ENCODE measurements around the gene UNC45B. TPM values are rescaled to one million over a fixed set of nuclear protein-coding genes. Genes with fewer than 3 reads are reported as not detected.

The UNC45B gene
- total and polyA plus RNA-seq, 2 donors (not counting 3 experiments of a cell fraction or from before 2014, with no cell fraction given) = not detected

DNA sequence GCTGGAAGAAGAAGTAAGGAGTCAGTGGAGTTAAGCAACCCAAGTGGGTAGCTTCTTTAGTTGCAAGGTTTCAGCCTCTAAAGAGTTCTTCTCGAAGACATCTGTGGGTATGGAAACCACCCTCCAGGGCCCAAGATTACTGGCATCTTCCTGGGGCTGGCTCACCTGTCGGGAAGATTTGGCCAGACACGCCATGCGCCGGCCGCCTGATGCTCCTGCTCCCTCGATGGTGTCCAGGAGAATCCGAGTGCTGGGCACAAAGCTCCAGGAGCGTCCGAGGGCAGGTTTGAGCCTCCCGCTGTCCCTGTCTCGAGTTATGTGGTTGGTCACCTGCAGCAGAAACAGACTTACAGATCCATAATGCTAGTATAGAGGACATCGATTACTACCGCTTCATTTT, 46.6 kb upstream of the UNC45B start:
- Histone ChIP-seq H3K4me3 (replicated peaks in 1 of 3; ENCODE audit: insufficient read depth in 1 of 3, low read depth in 1 of 3, low read length in 3 of 3) (no peak overlapping the region), H4K20me1 (replicated peaks; ENCODE audit: control insufficient read depth, extremely low read depth, insufficient read depth, low read length) (no peaks in the 10 kb centered on the region), H3K36me3 (ENCODE audit: control insufficient read depth in 2 of 2, extremely low read depth in 1 of 2, insufficient read depth in 2 of 2, low read length in 2 of 2) (peaks cover under 1 to 16% of the 10 kb centered on the region in 2 experiments), H2AFZ (ENCODE audit: low read depth, low read length) (no peak overlapping the region), H3K9ac (replicated peaks; ENCODE audit: extremely low read depth, insufficient read depth, low read length) (no peak overlapping the region), H3K9me3 (replicated peaks; ENCODE audit: control insufficient read depth, insufficient read depth, low read length) (no peaks in the 10 kb centered on the region), H3K4me1 (ENCODE audit: control insufficient read depth, extremely low read depth, insufficient read depth, low read length) (no peaks in the 10 kb centered on the region), H3K4me2 (ENCODE audit: insufficient read depth, low read length) (no peak overlapping the region), H3K27ac (ENCODE audit: insufficient read depth, low read depth, low read length) (no peak overlapping the region), H3K9me1 (replicated peaks; ENCODE audit: control insufficient read depth, extremely low read depth, insufficient read depth, low read length) (no peaks in the 10 kb centered on the region), H3K79me2 (ENCODE audit: control insufficient read depth, insufficient read depth, low read length) (no peaks in the 10 kb centered on the region), H3K27me3 (ENCODE audit: control insufficient read depth in 2 of 2, insufficient read depth in 2 of 2, low read length in 2 of 2) (no peaks in the 10 kb centered on the region)
- ChIA-PET POLR2A (no interaction called here), CTCF (no interaction called here)
- DNase-seq (ENCODE audit: low read depth, low spot score) = no peak
- dilution Hi-C loops (cut with MboI; ENCODE audit: extremely low pct_ligation_motif_present, low sequenced_read_pairs) = loop anchor here (25.0 kb wide), 1 partner anchor 114 kb away; the partner anchor contains the start of gene LIG3
- intact Hi-C loops (cut with micrococcal nuclease) = no loop called here
- no peak for FAIRE-seq
- no TSS peak for BruUV-seq (replicated peaks)
- TF ChIP-seq MYC (IDR thresholded peaks at IDR 0.05; ENCODE audit: low read depth, low read length) (no peak), GATA2 (IDR thresholded peaks at IDR 0.05; ENCODE audit: insufficient read depth, insufficient read length, low read depth, low read length) (no peak), JUN (IDR thresholded peaks at IDR 0.05; ENCODE audit: borderline replicate concordance, insufficient read depth, insufficient read length, low read depth) (no peak), POLR2A (IDR thresholded peaks at IDR 0.05; ENCODE audit: low read depth, low read length) (no peak), POLR2AphosphoS5 (IDR thresholded peaks at IDR 0.05; ENCODE audit: insufficient read depth, low read depth, low read length) (no peak), EZH2 (IDR thresholded peaks at IDR 0.05; ENCODE audit: borderline replicate concordance, low read depth, low read length, severe bottlenecking) (no peak), FOS (IDR thresholded peaks at IDR 0.05; ENCODE audit: borderline replicate concordance, insufficient read depth, low read length) (no peak)
- TF ChIP-seq, protein P1, sequence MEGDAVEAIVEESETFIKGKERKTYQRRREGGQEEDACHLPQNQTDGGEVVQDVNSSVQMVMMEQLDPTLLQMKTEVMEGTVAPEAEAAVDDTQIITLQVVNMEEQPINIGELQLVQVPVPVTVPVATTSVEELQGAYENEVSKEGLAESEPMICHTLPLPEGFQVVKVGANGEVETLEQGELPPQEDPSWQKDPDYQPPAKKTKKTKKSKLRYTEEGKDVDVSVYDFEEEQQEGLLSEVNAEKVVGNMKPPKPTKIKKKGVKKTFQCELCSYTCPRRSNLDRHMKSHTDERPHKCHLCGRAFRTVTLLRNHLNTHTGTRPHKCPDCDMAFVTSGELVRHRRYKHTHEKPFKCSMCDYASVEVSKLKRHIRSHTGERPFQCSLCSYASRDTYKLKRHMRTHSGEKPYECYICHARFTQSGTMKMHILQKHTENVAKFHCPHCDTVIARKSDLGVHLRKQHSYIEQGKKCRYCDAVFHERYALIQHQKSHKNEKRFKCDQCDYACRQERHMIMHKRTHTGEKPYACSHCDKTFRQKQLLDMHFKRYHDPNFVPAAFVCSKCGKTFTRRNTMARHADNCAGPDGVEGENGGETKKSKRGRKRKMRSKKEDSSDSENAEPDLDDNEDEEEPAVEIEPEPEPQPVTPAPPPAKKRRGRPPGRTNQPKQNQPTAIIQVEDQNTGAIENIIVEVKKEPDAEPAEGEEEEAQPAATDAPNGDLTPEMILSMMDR (IDR thresholded peaks at IDR 0.05; ENCODE audit: extremely low read depth in 1 of 2, insufficient read depth in 1 of 2, low read depth in 1 of 2, low read length in 2 of 2) = no peak
- TF ChIP-seq, protein P2, sequence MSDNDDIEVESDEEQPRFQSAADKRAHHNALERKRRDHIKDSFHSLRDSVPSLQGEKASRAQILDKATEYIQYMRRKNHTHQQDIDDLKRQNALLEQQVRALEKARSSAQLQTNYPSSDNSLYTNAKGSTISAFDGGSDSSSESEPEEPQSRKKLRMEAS (IDR thresholded peaks at IDR 0.05; ENCODE audit: insufficient read depth, insufficient read length) = no peak

Data from endothelial cell of umbilical vein (primary cell).